ENCODE measurements around the gene ZCRB1. TPM values are rescaled to one million over a fixed set of nuclear protein-coding genes. Genes with fewer than 3 reads are reported as not detected.

Gene ZCRB1
- total RNA-seq, 2 donors from 2014 or later: 25.2 to 27.2 TPM

- H3K36me3 ChIP-seq: peaks cover 4% of the 10 kb centered on the region
- H3K4me1 ChIP-seq (ENCODE audit: control insufficient read depth in 1 of 2, low read depth in 2 of 2): no peaks in the 10 kb centered on the region
- no peaks in the 10 kb centered on the region for H3K9me3 ChIP-seq
- no peak for TF ChIP-seq CTCF (IDR thresholded peaks at IDR 0.05)
- no peak overlapping the region for H3K4me3 ChIP-seq
- no peak overlapping the region for H3K27ac ChIP-seq
- ATAC-seq (ENCODE audit: insufficient number of reproducible peaks, low FRiP score, low read depth) (no peak), DNase-seq (ENCODE audit: low spot score) (no peak)
- H3K27me3 ChIP-seq (replicated peaks; ENCODE audit: insufficient read depth): no peaks in the 10 kb centered on the region
Observed at GRCh38 chr12:42308390-42308789, 17.5 kb downstream of the ZCRB1 start.

- no peaks in the 10 kb centered on the region for H3K36me3 ChIP-seq
- no peak overlapping the region for H3K4me3 ChIP-seq
- no peaks in the 10 kb centered on the region for H3K27me3 ChIP-seq (replicated peaks; ENCODE audit: insufficient read depth)
- no peaks in the 10 kb centered on the region for H3K9me3 ChIP-seq
- no peak overlapping the region for H3K27ac ChIP-seq
- DNase-seq (ENCODE audit: low spot score) (no peak), ATAC-seq (ENCODE audit: insufficient number of reproducible peaks, low FRiP score, low read depth) (no peak)
- no peaks in the 10 kb centered on the region for H3K4me1 ChIP-seq (ENCODE audit: control insufficient read depth in 1 of 2, low read depth in 2 of 2)
- TF ChIP-seq CTCF (IDR thresholded peaks at IDR 0.05): no peak
Observed at GRCh38 chr12:42306297-42306696, 19.6 kb downstream of the ZCRB1 start.

- H3K4me3 ChIP-seq: no peak overlapping the region
Observed at GRCh38 chr12:42299392-42300308, 26.2 kb downstream of the ZCRB1 start.

GRCh38 chr12:42298887-42299286 lies 27.0 kb downstream of the ZCRB1 start:
- H3K27me3 ChIP-seq (replicated peaks; ENCODE audit: insufficient read depth): no peaks in the 10 kb centered on the region
- no peaks in the 10 kb centered on the region for H3K9me3 ChIP-seq
- TF ChIP-seq CTCF (IDR thresholded peaks at IDR 0.05): no peak
- ATAC-seq (ENCODE audit: insufficient number of reproducible peaks, low FRiP score, low read depth): no peak
- H3K4me1 ChIP-seq (ENCODE audit: control insufficient read depth in 1 of 2, low read depth in 2 of 2): no peaks in the 10 kb centered on the region
- DNase-seq (ENCODE audit: low spot score): no peak
- no peaks in the 10 kb centered on the region for H3K36me3 ChIP-seq
- H3K27ac ChIP-seq: no peak overlapping the region
- H3K4me3 ChIP-seq: no peak overlapping the region

More at GRCh38 chr12:42299392-42300308, 26.2 kb downstream of the ZCRB1 start:
- DNase-seq (ENCODE audit: low spot score): no peak
- Histone ChIP-seq H3K9me3 (no peaks in the 10 kb centered on the region), H3K4me1 (ENCODE audit: control insufficient read depth in 1 of 2, low read depth in 2 of 2) (no peaks in the 10 kb centered on the region), H3K27me3 (replicated peaks; ENCODE audit: insufficient read depth) (no peaks in the 10 kb centered on the region), H3K27ac (no peak overlapping the region), H3K36me3 (no peaks in the 10 kb centered on the region)
- no peak for TF ChIP-seq CTCF (IDR thresholded peaks at IDR 0.05)
- ATAC-seq (ENCODE audit: insufficient number of reproducible peaks, low FRiP score, low read depth): no peak

- Histone ChIP-seq H3K4me3 (no peak overlapping the region), H3K9me3 (no peaks in the 10 kb centered on the region), H3K27ac (no peak overlapping the region), H3K4me1 (ENCODE audit: control insufficient read depth in 1 of 2, low read depth in 2 of 2) (no peaks in the 10 kb centered on the region), H3K36me3 (no peaks in the 10 kb centered on the region), H3K27me3 (replicated peaks; ENCODE audit: insufficient read depth) (no peaks in the 10 kb centered on the region)
- ATAC-seq (ENCODE audit: insufficient number of reproducible peaks, low FRiP score, low read depth): no peak
- no peak for DNase-seq (ENCODE audit: low spot score)
- TF ChIP-seq CTCF (IDR thresholded peaks at IDR 0.05): no peak
Observed at GRCh38 chr12:42296503-42297109, 29.3 kb downstream of the ZCRB1 start.
